Frontal cortex (tissue), 4 donors: Measurements from ENCODE around the gene TRPM5. TPM values are rescaled to one million over a fixed set of nuclear protein-coding genes. Genes with fewer than 3 reads are reported as not detected.
"Not testable (repeated sequence)": the region's sequence is repeated elsewhere in the genome, so short reads cannot be mapped to it uniquely, and the experiment has no call there.

Experiments used
- DNase-seq, 2 donors: peaks; one replicate each; pipeline ENCODE4 v3.0.0; 2012; ENCODE audit warnings: low spot score in 2 of 2
- FAIRE-seq: peaks from 2 replicates; lab custom pipeline; 2012; peaks lifted over from hg19 to GRCh38; lab: Jason Lieb, UNC
- total RNA-seq: library from RNA; depleted of rRNA; stranded (reverse); fragments of >200 nt; gene quantifications from one replicate; pipeline ENCODE4 v1.2.3, GENCODE V29; 2014
- donor health status: control.
- donor health status: control.
- donor health status: control.

TRPM5 gene
- total RNA-seq = not detected

GRCh38 chr11:2443881-2444820, at the start of gene TRPM5:
Gene TRPM5, minus strand, starts transcription at chr11:2444514. Its CDS starts 21,478 bp downstream, at chr11:2423036.
- DNase-seq = no peak
- FAIRE-seq = no peak

DNA sequence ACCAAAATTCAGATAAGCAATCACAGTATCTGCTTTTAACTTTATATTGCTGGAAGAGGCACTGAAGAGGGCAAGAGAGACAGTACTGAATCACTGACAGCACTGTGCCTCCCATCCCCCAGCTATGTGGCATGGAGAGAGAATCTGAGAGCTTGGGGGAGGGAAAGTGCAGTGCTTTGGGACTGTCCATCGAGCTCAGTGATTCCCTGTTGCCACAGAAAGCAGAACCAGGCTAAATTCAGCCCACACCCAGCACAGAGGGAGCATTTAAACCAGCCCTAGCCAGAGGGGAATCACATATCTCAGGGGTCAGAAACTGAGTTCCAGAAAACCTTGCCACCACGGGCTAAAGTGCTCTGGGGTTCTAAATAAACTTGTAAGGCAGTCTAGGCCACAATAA, 44.8 kb upstream of the TRPM5 start:
- FAIRE-seq (no peak), DNase-seq (no peak)

- DNase-seq (no peak), FAIRE-seq (no peak)
These were observed 43.7 kb upstream of the TRPM5 start for GRCh38 chr11:2488004-2488403.

- no peak for FAIRE-seq
- no peak for DNase-seq
These were observed 40.3 kb upstream of the TRPM5 start for GRCh38 chr11:2484576-2485125.

DNA sequence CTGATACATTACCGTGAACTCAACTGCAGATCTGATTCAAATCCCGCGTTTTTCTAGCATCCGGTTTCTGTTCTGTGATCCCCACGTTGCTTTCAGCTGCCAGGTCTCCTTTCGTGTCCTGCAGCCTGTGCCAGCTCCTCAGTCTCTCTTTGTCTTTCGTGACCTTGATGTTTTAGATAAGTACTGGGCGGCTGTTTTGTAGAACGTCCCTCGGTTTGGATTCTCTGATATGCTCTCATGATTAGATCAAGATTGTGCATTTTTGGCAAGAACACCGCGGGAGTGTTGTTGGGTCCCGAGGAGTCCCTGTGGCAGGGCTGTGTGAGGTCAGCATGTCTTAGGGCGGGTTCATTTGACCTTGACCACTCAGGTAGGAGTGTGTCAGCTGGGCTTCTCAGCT, 39.1 kb upstream of the TRPM5 start:
- FAIRE-seq (no peak), DNase-seq (no peak)

DNA sequence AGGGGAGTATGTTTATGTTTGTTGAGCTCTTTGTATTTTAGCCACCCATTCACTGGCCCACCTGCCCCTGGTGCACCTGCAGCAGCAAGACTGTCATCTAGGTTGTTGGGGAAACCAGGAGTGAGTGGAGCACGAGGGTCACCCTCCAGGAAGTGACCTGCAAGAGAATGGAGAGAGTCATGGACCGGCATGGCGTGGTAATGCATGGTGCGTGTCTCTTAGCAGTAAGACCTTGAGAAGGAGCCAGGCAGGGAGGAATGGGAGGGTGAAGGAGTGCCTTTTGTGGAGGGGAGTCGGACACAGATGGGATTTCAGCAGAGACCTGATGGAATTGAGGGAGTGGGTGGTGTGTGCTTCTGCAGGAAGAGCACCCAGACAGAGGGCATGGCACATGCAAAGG, 38.4 kb upstream of the TRPM5 start:
- no peak for DNase-seq
- FAIRE-seq = no peak

GRCh38 chr11:2482204-2482603, 37.9 kb upstream of the TRPM5 start:
- FAIRE-seq (no peak), DNase-seq (no peak)

DNA sequence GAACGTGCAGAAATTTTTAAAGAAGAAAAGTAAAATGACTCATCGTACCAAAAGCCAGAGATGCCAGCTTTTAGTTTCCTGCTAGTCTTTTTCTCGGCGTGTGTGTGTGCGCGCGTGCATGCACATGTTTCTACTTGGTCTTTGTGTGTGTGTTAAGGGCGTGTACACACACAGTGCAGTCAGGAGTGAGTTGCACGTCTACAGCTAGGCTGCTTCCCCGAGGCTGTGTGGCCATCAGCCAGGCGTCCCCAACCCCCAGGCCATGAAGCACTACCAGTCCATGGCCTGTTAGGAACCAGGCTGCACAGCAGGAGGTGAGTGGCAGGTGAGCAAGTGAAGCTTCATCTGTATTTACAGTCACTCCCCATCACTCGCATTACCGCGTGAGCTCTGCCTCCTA, 36.9 kb upstream of the TRPM5 start:
- DNase-seq (no peak), FAIRE-seq (no peak)

GRCh38 chr11:2480874-2481220, 36.5 kb upstream of the TRPM5 start:
- FAIRE-seq = no peak
- DNase-seq = no peak

DNA sequence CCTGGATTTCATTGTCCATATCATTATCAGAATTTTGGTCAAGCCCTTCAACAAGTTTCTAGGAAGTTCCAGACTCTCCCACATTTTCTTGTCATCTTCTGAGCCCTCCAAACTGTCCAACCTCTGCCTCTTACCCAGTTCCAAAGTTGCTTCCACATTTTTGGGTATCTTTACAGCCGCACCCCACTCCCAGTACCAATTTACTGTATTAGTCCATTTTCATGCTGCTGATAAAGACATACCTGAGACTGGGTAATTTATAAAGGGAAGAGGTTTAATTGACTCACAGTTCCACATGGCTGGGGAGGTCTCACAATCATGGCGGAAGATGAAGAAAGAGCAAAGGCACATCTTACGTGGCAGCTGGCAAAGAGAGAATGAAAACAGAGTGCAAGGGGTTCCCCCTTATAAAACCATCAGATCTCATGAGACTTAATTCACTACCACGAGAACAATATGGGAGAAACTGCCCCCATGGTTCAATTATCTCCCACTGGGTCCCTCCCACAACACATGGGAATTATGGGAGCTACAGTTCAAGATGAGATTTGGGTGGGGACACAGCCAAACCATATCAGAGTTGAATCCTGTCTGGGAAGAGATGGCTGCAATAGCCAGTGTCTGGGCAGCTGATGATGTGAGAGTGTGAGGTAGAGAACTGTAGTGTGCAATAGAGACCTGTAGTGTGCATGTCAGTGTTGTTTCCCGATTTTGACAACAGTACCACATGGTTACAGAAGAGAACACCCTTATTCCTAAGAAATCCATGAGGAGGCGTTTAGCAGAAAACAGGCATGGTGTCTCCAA, 36.0 kb upstream of the TRPM5 start:
- not testable (repeated sequence) for DNase-seq, FAIRE-seq

DNA sequence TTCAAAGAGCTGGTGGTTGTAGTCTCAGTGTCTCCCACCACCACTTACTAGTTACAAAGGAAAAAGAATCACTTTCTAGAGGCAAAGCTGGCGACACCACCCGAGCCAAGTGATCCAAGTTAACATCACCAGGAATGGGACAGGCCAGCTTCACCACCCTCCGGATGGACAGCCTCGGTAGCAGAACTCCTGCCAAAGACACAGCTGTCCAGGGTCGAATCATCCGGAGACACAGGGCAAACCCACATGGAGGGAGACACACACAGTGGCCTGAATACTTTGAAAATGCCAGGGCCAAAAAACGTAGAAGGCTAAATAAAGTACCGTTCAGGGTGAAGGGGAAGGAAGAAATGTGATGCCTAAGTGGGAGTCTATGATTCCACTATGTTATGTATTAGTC, 33.6 kb upstream of the TRPM5 start:
- no peak for FAIRE-seq
- DNase-seq = no peak

DNA sequence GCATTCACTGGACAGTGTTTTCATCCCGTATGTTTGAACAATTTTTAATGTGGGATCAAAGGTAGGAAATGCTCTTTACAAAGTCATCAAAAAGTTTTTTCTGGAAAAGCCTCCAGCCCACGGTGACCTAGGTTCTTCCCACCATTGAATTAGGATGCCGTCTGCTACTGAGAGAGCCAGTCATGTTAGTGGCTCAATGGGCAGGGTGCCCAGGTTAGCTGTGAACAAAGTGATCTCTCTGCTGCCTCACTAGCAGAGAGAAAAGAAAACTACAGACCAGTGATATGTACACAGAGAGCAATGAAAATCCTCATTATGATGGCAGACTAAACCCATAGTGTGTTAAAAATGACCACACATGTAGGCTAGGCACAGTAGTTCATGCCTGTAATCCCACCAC, 32.9 kb upstream of the TRPM5 start:
- DNase-seq = no peak
- no peak for FAIRE-seq

DNA sequence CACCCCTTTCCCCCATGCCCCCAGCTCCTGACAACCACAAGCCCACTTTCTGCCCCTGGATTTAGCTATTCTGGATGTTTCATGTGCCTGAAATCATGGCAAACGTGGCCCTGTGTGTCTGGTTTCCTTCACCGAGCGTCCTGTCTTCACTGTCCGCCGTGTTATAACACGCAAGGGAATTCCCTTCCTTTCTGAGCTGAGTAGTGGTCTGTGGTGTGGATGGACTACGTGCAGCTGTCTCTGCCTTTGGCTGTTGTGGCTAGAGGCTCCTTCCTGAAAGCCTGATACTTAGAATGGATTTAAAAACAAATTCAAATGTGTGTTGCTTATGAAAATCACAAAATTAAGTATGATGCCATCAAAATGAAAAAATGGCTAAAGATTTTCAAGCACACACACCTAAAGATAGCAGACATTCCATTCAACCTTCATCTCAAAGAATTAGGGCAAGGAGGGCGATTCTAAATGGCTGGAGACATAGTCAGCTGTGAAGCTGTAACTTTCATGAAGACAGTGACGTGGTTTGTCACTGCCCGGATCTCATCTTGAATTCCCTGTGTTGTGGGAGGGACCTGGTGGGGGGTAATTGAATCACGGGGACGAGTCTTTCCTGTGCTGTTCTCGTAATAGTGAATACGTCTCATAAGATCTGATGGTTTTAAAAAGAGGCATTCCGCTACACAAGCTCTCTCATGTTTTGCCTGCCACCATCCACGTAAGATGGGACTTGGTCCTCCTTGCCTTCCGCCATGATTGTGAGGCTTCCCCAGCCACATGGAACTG, 31.0 kb upstream of the TRPM5 start:
- no peak for FAIRE-seq

DNA sequence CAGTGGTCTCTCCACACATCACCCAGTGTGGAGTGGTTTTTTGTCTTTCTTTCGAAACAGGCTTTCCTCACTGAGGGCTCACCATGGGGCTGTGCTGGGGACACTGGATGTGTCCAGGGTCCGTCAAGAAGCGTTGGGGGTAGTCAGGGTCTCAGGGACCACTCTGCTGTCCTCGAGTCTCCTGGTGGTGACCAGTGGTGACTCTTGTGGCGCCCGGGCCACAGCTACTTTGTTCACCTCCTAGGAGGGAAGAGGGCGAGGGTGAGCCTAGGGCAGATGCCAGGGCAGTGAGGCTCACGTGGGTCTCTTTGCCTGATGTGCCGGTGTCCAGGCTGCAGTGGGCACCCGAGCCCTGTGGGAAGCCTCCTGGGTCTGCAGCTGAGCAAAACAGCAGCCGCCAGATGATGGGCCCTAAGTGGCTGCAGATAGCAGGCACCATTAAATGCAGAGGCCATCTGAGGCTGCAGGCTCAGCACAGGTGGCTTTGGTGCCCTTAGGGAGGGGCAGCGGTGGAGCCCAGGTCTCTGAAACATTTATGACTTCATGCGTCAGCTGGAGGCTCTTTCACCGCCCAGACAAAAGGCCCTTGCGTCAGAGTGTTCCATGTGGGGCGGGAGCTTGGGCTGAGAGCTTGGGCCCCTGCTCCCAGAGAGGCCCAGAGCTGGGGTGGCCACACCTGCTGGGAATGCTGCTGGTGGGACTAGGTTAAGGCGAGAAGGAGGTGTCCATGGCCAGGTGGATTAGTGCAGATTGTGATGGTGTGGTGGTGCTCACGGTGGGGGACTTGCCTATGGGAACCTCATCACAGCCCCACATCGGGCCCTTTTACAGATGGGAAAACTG, 30.0 kb upstream of the TRPM5 start:
- DNase-seq (no peak), FAIRE-seq (no peak)

More for the DNA sequence above, 31.0 kb upstream of the TRPM5 start:
- DNase-seq = no peak

DNA sequence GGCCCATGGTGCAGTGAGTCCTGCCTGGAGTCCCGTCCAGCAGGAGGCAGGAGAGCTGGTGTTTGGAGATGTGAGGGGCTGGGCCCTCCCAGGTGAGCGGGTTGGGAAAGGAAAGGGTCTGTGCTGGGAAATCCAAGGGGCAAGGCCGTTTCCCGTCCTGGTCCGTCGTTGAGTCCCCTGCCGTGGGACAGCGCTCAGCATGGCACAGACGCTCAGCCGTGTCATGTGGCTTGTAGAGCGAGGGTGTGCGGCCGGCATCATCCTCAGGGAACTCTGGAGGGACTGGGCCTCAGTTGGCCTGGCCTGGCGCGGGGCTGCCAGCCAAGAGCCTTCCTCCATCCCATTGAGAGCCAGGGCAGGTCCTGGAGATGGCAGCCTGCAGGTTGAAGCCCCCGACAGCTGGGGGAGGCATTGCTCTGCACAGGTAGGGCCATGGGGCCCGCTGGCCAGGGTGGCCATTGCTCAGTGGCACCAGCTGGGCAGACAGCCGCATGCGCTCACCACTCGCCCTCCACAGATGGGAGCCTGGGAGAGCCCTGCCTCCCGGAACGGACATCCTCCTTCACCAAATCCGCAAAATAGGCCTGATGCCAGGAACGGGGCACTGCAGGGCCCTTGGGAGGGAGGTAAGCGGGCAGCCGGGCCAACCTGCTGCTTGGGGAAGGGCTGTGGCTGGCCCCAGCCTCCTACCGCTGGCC, 29.2 kb upstream of the TRPM5 start:
- FAIRE-seq = no peak
- DNase-seq = no peak

DNA sequence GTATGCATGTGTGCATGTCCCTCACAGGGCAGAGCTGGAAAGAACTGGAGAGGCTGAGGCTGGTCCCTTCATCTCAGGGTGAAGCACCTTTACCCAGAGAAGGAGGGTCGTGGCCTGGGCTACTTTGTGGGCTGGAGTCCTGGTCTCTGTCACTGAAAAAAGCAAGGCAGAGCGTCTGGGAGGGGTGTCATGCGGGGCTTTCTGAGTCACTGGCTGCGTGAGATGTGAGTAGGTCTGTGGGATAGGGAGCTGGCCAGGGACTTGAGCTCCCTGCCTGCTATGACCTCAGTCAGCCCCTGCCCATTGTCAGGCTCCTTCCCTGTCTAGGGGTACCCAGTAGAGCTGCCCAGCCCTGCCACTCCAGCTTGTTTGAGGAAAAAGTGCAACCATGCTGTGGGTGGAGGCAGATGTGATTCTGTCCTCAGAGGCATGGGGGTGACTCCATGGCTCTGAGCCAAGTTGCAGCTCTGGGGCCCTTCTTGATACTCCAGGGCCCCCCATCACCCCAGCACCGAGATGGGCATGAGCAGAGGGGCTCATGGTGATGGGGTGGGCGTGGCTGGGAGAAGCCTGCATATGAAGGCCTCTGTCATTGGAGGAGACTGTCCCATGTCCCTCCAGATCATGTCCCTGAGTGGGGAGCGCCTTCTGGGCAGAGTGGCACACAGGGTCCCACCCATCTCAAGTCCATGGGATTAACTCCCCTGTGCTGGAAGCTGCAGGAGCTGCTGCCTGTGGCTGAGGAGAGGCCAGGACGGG, 28.3 kb upstream of the TRPM5 start:
- no peak for DNase-seq
- FAIRE-seq = no peak

- no peak for DNase-seq
- no peak for FAIRE-seq
These were observed 27.4 kb upstream of the TRPM5 start for GRCh38 chr11:2471804-2472096.
